SK-N-SH (cell line): ENCODE measurements around the gene SLC22A2.

Experiments
- FOXM1 ChIP-seq: IDR thresholded peaks from 2 replicates; pipeline ENCODE4 v1.4.0; 2012; ENCODE audit warnings: low read depth, mild to moderate bottlenecking
- MAX ChIP-seq: IDR thresholded peaks from 2 replicates; pipeline ENCODE4 v1.4.0; 2012; ENCODE audit warnings: low read depth
- NFIC ChIP-seq: IDR thresholded peaks from 2 replicates; pipeline ENCODE4 v1.4.0; 2012; ENCODE audit warnings: borderline replicate concordance
- POLR2AphosphoS5 ChIP-seq: IDR thresholded peaks from 2 replicates; pipeline ENCODE4 v1.6.1; 2012; ENCODE audit warnings: low read depth, low read length
- RAD21 ChIP-seq: IDR thresholded peaks from 2 replicates; pipeline ENCODE4 v1.6.1; 2012; ENCODE audit warnings: mild to moderate bottlenecking, low read length
- RCOR1 ChIP-seq: fragments of 150-350 bp; IDR thresholded peaks from 2 replicates; pipeline ENCODE4 v1.6.1; 2017; ENCODE audit warnings: antibody characterized with exemption, low read length
- SIN3A ChIP-seq: IDR thresholded peaks from 2 replicates; pipeline ENCODE4 v1.6.1; 2012; ENCODE audit warnings: low read depth, mild to moderate bottlenecking, low read length, moderate library complexity, borderline replicate concordance
- SMC3 ChIP-seq: IDR thresholded peaks from 2 replicates; pipeline ENCODE4 v1.6.1; 2012; ENCODE audit warnings: low read depth, low read length, improper control_type of control experiment
- YY1 ChIP-seq: IDR thresholded peaks from 2 replicates; pipeline ENCODE4 v1.4.0; 2012; ENCODE audit warnings: low read depth, mild to moderate bottlenecking
- ZBTB33 ChIP-seq: IDR thresholded peaks from 2 replicates; pipeline ENCODE4 v1.4.0; 2012; ENCODE audit warnings: low read depth, borderline replicate concordance
- TF ChIP-seq, protein P1 (sequence below): fragments of 200-600 bp; sonication (generic); IDR thresholded peaks from 2 replicates; pipeline ENCODE4 v1.6.1; 2017; ENCODE audit warnings: antibody characterized with exemption, mild to moderate bottlenecking, moderate library complexity

GRCh38 chr6:160293844-160294243 is 35.2 kb upstream of the SLC22A2 start:
- no peak for TF ChIP-seq POLR2AphosphoS5
- TF ChIP-seq, protein P1, sequence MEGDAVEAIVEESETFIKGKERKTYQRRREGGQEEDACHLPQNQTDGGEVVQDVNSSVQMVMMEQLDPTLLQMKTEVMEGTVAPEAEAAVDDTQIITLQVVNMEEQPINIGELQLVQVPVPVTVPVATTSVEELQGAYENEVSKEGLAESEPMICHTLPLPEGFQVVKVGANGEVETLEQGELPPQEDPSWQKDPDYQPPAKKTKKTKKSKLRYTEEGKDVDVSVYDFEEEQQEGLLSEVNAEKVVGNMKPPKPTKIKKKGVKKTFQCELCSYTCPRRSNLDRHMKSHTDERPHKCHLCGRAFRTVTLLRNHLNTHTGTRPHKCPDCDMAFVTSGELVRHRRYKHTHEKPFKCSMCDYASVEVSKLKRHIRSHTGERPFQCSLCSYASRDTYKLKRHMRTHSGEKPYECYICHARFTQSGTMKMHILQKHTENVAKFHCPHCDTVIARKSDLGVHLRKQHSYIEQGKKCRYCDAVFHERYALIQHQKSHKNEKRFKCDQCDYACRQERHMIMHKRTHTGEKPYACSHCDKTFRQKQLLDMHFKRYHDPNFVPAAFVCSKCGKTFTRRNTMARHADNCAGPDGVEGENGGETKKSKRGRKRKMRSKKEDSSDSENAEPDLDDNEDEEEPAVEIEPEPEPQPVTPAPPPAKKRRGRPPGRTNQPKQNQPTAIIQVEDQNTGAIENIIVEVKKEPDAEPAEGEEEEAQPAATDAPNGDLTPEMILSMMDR = no peak
- no peak for TF ChIP-seq FOXM1
- TF ChIP-seq ZBTB33 = no peak
- no peak for TF ChIP-seq SIN3A
- no peak for TF ChIP-seq SMC3
- TF ChIP-seq YY1 = no peak
- no peak for TF ChIP-seq RCOR1
- no peak for TF ChIP-seq MAX
- TF ChIP-seq RAD21 = no peak
- no peak for TF ChIP-seq NFIC
